DND-41 (cell line): ENCODE data around the gene KIF5A.

Experiments
- ATAC-seq: fragments of 200-7000 bp; cut with Tn5 transposase; 3 replicates; pipeline ENCODE4 v1.9.1; 2021; ENCODE audit warnings: low read depth; ENCODE audit not compliant: insufficient read depth
- DNase-seq: peaks from one replicate; pipeline ENCODE4 v3.0.0-alpha.2; 2020
- H2AFZ ChIP-seq: 2 replicates; pipeline ENCODE4 v1.6.0; 2012; ENCODE audit warnings: low read depth, low read length
- H3K27ac ChIP-seq: 2 replicates; pipeline ENCODE4 v1.5.1; 2012; ENCODE audit warnings: low read length, inconsistent platforms
- H3K27me3 ChIP-seq: fragments of 200-600 bp; sonication (generic); 2 replicates; pipeline ENCODE4 v1.6.0; 2012; ENCODE audit warnings: low read length, mild to moderate bottlenecking, inconsistent platforms; ENCODE audit not compliant: insufficient read depth, poor library complexity
- H3K36me3 ChIP-seq: 2 replicates; pipeline ENCODE4 v1.5.1; 2012; ENCODE audit warnings: low read length, inconsistent platforms; ENCODE audit not compliant: insufficient read depth
- H3K4me1 ChIP-seq: 2 replicates; pipeline ENCODE4 v1.5.1; 2012; ENCODE audit warnings: mild to moderate bottlenecking, low read length; ENCODE audit not compliant: insufficient read depth
- H3K4me2 ChIP-seq: 2 replicates; pipeline ENCODE4 v1.6.0; 2012; ENCODE audit warnings: mild to moderate bottlenecking, moderate library complexity, low read length, inconsistent platforms; ENCODE audit not compliant: insufficient read depth
- H3K4me3 ChIP-seq, 2 experiments: fragments of 200-600 bp in 1 of 2; shearing (Covaris generic) in 1 of 2; 2 replicates each; pipeline ENCODE4 v1.5.1; 2012 to 2016; ENCODE audit warnings: inconsistent platforms in 2 of 2, low read length in 2 of 2, mild to moderate bottlenecking in 2 of 2, low read depth in 1 of 2, moderate library complexity in 1 of 2
- H3K79me2 ChIP-seq: 2 replicates; pipeline ENCODE4 v1.6.0; 2012; ENCODE audit warnings: low read length, inconsistent platforms; ENCODE audit not compliant: insufficient read depth
- H3K9ac ChIP-seq: 2 replicates; pipeline ENCODE4 v1.6.0; 2012; ENCODE audit warnings: low read depth, mild to moderate bottlenecking, inconsistent platforms, low read length, moderate library complexity
- H3K9me3 ChIP-seq: 2 replicates; pipeline ENCODE4 v1.5.1; 2012; ENCODE audit warnings: low read length, moderate library complexity, mild to moderate bottlenecking, inconsistent platforms; ENCODE audit not compliant: insufficient read depth, severe bottlenecking
- H4K20me1 ChIP-seq: 2 replicates; pipeline ENCODE4 v1.6.0; 2012; ENCODE audit warnings: low read length; ENCODE audit not compliant: insufficient read depth
- CTCF ChIP-seq: IDR thresholded peaks from 2 replicates; pipeline ENCODE4 v1.5.1; 2012; ENCODE audit warnings: borderline replicate concordance, low read length, moderate library complexity, mild to moderate bottlenecking; ENCODE audit not compliant: poor library complexity, severe bottlenecking; ENCODE audit errors: extremely low read depth
- EZH2 ChIP-seq: IDR thresholded peaks from 3 replicates; pipeline ENCODE4 v1.6.1; 2012; ENCODE audit warnings: borderline replicate concordance, low read depth, mild to moderate bottlenecking, moderate library complexity, low read length, inconsistent platforms; ENCODE audit not compliant: severe bottlenecking

KIF5A gene

GRCh38 chr12:57611108-57611826, 61.4 kb downstream of the KIF5A start, which contains the start of gene ARHGEF25:
Gene ARHGEF25, plus strand, starts transcription at chr12:57611435. Its CDS starts 460 bp downstream, at chr12:57611895.
- no peak within 1 kb of the TSS for H2AFZ ChIP-seq
- H3K36me3 ChIP-seq, result no peaks in the 10 kb centered on the region
- H3K79me2 ChIP-seq, result no peaks in the 10 kb centered on the region
- DNase-seq (no peak), ATAC-seq (0 out of 3 replicates have a peak, but pooled peaks have one; percentile 21)
- H3K4me3 ChIP-seq, result no peak within 1 kb of the TSS
- no peak within 1 kb of the TSS for H3K9ac ChIP-seq
- peaks cover 36% of the 10 kb centered on the region for H3K27me3 ChIP-seq
- H3K9me3 ChIP-seq, result no peaks in the 10 kb centered on the region
- no peak within 1 kb of the TSS for H3K4me2 ChIP-seq
- no peaks in the 10 kb centered on the region for H4K20me1 ChIP-seq
- TF ChIP-seq EZH2 (no peak), CTCF (no peak)
- H3K4me1 ChIP-seq, result no peaks in the 10 kb centered on the region
- H3K27ac ChIP-seq, result no peak within 1 kb of the TSS

- Histone ChIP-seq H3K4me3 (no peak overlapping the region), H2AFZ (no peak overlapping the region), H3K4me1 (no peaks in the 10 kb centered on the region), H3K4me2 (no peak overlapping the region), H3K9me3 (no peaks in the 10 kb centered on the region), H3K27me3 (peaks cover 36% of the 10 kb centered on the region), H3K79me2 (no peaks in the 10 kb centered on the region), H3K27ac (no peak overlapping the region), H3K36me3 (no peaks in the 10 kb centered on the region), H4K20me1 (no peaks in the 10 kb centered on the region), H3K9ac (no peak overlapping the region)
- no peak for DNase-seq
- TF ChIP-seq EZH2 (no peak), CTCF (no peak)
- no peak for ATAC-seq
Observed at GRCh38 chr12:57611827-57612710, 62.2 kb downstream of the KIF5A start.

- Histone ChIP-seq H3K4me3 (no peak overlapping the region), H3K27me3 (peaks cover 36% of the 10 kb centered on the region), H3K4me1 (no peaks in the 10 kb centered on the region), H2AFZ (no peak overlapping the region), H4K20me1 (no peaks in the 10 kb centered on the region), H3K9me3 (no peaks in the 10 kb centered on the region), H3K9ac (no peak overlapping the region), H3K79me2 (no peaks in the 10 kb centered on the region), H3K4me2 (no peak overlapping the region), H3K27ac (no peak overlapping the region), H3K36me3 (no peaks in the 10 kb centered on the region)
- no peak for ATAC-seq
- no peak for TF ChIP-seq EZH2
- TF ChIP-seq CTCF, result no peak
- DNase-seq, result no peak
Observed at GRCh38 chr12:57612711-57613426, 63.0 kb downstream of the KIF5A start.
